GM04504 (cell line): ENCODE results near the gene DCN.

ENCODE experiments used
- DNase-seq: peaks from one replicate; pipeline ENCODE4 v3.0.0-alpha.2; 2012; ENCODE audit warnings: low read depth

The DCN gene

DNA sequence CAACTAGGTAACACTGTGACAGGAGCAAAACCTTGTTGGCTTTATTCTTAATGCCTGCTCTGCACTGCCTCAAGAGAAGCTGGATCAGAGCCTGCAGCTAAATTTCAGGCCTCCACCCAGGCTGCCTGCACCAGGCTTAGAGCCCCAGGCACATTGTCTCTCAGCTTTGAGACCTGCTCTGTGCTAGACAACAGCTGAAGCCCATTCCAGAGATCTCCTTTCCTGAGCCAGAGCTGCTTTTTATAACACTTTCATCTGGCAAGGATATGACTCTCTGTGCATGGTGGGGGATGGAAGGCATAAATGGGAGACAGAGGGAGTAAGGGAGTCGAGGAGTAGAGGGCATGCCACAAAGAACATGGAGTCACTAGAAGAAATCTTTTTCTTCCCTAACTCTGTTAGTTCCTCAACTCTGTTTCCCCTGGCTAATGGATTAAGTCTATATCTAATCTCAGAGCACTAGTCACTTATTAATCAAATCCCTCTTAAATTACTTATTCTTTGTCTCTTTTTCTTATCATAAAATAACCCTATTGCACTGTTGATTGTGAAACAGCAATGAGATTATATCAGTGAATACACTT lies 44.2 kb downstream of the DCN start:
- DNase-seq = no peak

DNA sequence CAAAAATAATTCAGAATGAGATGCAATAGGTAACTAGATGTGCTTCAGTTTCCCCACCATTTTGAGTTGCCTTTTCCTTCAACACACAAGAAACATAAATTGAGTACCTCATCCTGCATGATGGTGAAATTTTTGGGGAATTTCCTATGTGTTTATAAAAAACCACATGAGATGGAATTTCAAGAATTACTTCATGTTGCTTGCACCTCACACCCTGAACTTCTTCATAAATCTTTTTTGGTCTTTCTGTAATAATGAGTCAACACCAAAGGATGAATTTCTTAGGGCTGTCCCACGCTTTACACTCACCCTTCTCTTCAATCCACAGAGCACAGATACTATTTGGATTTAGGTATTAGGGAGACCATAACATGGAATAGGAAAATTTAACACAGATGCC lies 48.7 kb downstream of the DCN start:
- DNase-seq = peak; percentile 82

DNA sequence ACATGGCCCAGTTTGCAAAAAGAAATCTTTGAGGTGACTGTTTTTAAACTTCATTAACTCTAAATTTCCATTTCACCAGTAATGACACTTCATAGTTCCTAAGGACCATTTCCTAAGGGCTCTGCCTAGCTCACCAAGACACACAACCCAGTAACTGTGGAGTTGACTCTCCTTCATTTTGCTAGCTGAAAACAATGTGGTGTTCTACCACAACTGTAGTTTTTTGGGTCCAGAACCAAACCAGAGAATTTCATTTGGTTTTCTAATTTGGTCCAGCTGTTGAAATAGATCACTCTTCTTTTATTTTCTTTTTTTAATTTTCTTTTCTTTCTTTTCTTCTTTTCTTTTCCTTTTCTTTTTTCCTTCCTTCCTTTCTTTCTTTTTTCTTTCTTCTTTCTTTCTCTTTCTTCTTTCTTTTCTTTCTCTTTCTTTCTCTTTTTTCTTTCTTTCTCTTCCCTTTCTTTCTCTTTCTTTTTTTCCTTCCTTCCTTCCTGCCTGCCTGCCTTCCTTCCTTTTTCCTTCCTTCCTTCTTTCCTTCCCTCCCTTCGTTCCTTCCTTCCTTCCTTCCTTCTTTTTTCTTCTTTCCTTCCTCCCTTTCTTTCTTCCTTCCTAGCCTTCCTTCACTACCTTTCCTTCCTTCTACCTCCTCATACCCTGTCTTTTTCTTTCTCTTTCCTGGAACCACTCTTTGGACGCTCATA lies 52.8 kb downstream of the DCN start:
- no peak for DNase-seq

DNA sequence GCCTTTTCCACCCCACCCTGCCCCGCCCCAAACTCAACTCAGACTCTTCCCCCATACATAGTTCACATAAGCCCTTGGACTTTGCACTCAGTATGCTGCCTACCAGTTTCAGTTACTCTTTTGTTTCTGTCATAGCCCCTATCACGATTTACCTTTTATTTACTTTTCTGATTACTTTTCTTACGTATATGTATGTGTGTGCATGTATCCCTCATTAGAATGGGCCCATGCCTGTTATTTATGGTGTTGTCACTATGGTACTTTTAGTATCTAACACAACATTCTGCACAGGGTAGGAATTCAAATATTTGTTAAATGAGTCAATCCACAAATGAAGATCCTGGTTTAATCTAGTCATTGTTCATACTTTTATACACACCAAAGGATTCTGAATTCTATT lies 54.9 kb downstream of the DCN start:
- no peak for DNase-seq

DNA sequence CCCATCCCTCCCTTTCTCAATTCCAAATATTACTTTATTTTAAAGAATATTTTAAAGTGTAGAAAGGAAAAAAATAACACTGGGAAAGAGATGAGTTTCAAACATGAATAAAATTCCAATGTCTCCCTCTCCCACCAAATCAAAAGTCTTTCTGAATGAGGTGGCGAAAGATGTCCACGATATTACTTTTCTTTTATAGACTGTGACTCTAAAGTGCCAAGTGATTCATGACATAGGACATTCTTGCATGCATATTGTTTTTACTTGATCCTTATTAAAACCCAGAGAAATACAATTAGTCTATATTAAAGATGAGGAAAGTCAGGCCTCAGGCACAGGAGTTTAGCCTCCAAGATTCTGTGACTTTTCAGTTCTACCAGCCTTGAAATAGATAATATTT lies 55.3 kb downstream of the DCN start:
- DNase-seq = no peak

DNA sequence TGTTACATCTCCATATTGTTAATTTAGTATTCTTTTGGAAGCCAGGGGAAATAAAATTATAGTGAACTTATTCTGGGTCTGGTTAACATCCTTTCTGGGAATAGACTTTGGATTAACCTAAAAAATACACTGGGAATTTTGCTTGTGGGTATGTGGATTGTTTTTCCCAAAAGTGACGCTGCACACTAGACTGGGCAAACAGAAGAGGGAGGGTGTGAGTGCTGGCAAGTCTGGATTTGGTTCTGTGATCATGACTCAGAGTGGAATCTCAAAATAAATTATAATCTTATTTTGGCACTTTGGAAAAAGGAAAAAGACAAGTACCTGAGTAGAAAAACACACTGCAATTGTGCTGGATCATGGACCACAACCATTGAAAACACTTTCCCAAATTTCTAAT lies 56.1 kb downstream of the DCN start:
- no peak for DNase-seq

GRCh38 chr12:91123236-91123916 lies 59.2 kb downstream of the DCN start:
- DNase-seq = no peak

GRCh38 chr12:91120781-91121180 lies 61.8 kb downstream of the DCN start:
- no peak for DNase-seq

DNA sequence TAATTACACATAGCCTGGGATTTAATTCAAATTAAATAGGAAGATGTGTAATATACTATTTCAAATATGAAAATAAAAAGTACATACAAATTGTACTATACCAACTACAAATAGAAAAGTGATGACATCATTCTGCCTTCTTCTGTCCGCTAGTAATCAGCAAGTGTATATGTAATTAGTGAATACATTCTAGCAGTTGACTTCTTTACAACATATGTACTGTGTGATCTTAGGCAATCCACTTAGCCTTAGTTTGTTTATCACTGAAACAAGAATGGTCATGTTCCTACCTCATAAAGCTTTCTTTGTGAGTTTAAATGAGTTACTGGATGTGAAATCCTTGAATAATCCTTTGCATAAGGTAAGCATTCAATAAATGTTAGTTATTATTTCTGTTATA lies 63.5 kb downstream of the DCN start:
- DNase-seq = no peak

DNA sequence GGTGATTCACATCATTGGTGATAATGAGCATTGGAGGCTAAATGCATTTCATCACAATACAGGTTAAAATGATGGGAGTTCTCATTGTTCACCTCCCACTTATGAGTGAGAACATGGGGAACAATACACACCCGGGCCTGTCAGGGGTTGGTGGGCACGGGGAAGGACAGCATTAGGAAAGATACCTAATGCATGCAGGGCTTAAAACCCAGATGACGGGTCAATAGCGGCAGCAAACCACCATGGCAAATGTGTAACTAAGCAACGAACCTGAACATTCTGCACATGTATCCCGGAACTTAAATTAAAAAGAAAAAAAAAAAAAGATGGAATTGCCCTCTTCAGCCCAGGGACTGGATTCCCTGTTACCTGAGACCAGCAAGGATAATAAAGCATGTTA lies 69.0 kb downstream of the DCN start:
- no peak for DNase-seq

GRCh38 chr12:91111366-91112325 lies 71.0 kb downstream of the DCN start, which contains the start of gene LUM:
Gene LUM, minus strand, starts transcription at chr12:91111494. Its CDS starts 2,515 bp downstream, at chr12:91108979.
- DNase-seq = peak; percentile 88

GRCh38 chr12:91110311-91110924 lies 72.2 kb downstream of the DCN start:
- DNase-seq = no peak

DNA sequence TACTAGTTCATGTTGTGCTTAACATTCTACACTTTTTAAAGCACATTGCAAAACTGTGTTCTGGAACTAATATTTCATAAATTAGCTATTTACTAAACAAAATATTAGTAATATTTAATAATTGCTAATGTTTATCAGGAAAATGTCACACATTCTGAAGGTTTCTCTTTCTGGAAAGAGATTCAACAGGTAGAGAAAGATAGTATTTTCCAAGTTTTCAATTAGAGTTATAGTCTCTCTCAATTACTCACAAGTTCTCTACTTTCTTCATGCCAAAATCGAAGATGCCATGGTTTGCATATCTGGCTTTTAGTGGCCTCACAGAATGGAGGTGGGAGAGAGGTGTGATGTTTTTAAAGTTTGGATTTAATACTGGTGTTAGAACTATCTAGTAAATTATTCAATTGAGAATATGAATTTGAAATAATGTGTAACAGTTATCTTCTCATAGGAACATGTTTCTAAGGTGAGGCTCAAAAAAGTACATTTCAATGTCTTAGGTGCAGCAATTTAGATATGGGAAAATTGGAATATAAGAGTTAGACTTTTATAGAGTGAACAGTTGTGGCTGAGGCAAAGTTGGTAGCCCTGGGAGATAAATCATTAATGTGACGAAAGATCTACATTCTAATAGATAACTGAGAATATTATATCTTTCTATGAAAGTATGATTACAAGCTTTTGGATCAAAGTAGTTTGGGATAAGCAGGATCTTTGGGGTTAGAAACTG lies 72.9 kb downstream of the DCN start:
- no peak for DNase-seq

- DNase-seq = peak; percentile 53
Observed at GRCh38 chr12:91109148-91109564, 73.5 kb downstream of the DCN start.

GRCh38 chr12:91108196-91108755 lies 74.3 kb downstream of the DCN start:
- no peak for DNase-seq

GRCh38 chr12:91106283-91106682 lies 76.3 kb downstream of the DCN start:
- no peak for DNase-seq

DNA sequence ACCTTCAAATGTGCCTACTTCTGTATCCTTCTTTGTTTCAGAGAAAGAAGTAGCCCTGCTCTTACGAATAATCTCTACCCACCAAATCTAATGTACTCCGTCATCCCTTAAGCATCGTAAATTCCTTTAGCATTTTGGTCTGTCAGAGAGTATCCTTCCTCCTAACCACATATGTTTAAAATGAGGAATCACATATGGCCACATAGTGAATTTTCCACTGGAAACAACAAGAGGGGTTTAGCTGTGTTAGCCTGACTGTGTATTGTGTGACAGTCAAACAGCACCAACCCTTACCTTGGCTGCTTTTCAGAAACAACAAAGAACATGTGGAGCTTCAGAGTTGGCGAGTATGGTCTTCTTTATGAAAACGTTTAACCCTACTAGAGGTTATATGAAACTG lies 76.8 kb downstream of the DCN start:
- no peak for DNase-seq

- no peak for DNase-seq
Observed at GRCh38 chr12:91104812-91105466, 77.7 kb downstream of the DCN start.

GRCh38 chr12:91103624-91104023 lies 79.0 kb downstream of the DCN start:
- no peak for DNase-seq

- no peak for DNase-seq
Observed at GRCh38 chr12:91103101-91103500, 79.5 kb downstream of the DCN start.
